OCI-LY3 (cell line): Measurements from ENCODE around the gene STPG3.

ENCODE experiments used
- H2AFZ ChIP-seq: fragments of 200-600, 300-600 bp; shearing (Covaris generic); 2 replicates; pipeline ENCODE4 v1.6.0; 2014; ENCODE audit warnings: antibody characterized with exemption, low read depth, low read length
- H3K27ac ChIP-seq: fragments of 200-600, 300-600 bp; sonication (generic); 2 replicates; pipeline ENCODE4 v1.5.1; 2014; ENCODE audit warnings: mild to moderate bottlenecking, low read length, moderate library complexity, mixed read lengths
- H3K27me3 ChIP-seq: fragments of 200-600, 300-600 bp; sonication (generic); 2 replicates; pipeline ENCODE4 v1.6.1; 2014; ENCODE audit warnings: low read depth, low read length, mixed read lengths
- H3K36me3 ChIP-seq: fragments of 200-600, 300-600 bp; sonication (generic); replicated peaks from 2 replicates; pipeline ENCODE3; 2014; ENCODE audit warnings: low read depth, low read length, mixed read lengths
- H3K4me1 ChIP-seq: fragments of 300-600, 200-600 bp; sonication (generic); 2 replicates; pipeline ENCODE4 v1.6.1; 2014; ENCODE audit warnings: low read length, mixed read lengths
- H3K4me2 ChIP-seq: fragments of 200-600, 300-600 bp; sonication (generic); 2 replicates; pipeline ENCODE4 v1.6.1; 2014; ENCODE audit warnings: low read length, mixed read lengths
- H3K4me3 ChIP-seq: fragments of 300-600, 200-600 bp; sonication (generic); 2 replicates; pipeline ENCODE4 v1.5.1; 2014; ENCODE audit warnings: antibody characterized with exemption, mild to moderate bottlenecking, low read length, moderate library complexity
- H3K79me2 ChIP-seq: fragments of 300-600, 200-600 bp; shearing (Covaris generic); 2 replicates; pipeline ENCODE4 v1.6.1; 2014; ENCODE audit warnings: mild to moderate bottlenecking, low read length, mixed read lengths
- H3K9ac ChIP-seq: fragments of 300-600, 200-600 bp; shearing (Covaris generic); 2 replicates; pipeline ENCODE4 v1.6.0; 2014; ENCODE audit warnings: mild to moderate bottlenecking, low read length, moderate library complexity
- H3K9me3 ChIP-seq: fragments of 200-600, 300-600 bp; shearing (Covaris generic); 2 replicates; pipeline ENCODE4 v1.6.1; 2014; ENCODE audit warnings: low read length, mixed read lengths; ENCODE audit not compliant: insufficient read depth
- H4K20me1 ChIP-seq: fragments of 200-600, 300-600 bp; sonication (generic); 2 replicates; pipeline ENCODE4 v1.6.1; 2016; ENCODE audit warnings: low read length, mixed read lengths; ENCODE audit not compliant: insufficient read depth
- CTCF ChIP-seq: fragments of 200-600, 300-600 bp; sonication (generic); IDR thresholded peaks from 2 replicates; pipeline ENCODE4 v1.5.1; 2014; ENCODE audit warnings: antibody characterized with exemption, low read length, low read depth
- EZH2phosphoT487 ChIP-seq: fragments of 200-600 bp; shearing (Covaris generic); IDR thresholded peaks from 2 replicates; pipeline ENCODE4 v1.6.1; 2018; ENCODE audit warnings: antibody characterized with exemption, mixed run types, low read depth

STPG3 gene

GRCh38 chr9:137269231-137269772 lies 18.2 kb downstream of the STPG3 start:
- no peak for TF ChIP-seq CTCF
- Histone ChIP-seq H2AFZ (no peak overlapping the region), H3K36me3 (peaks cover 26% of the 10 kb centered on the region), H3K79me2 (no peaks in the 10 kb centered on the region), H3K27ac (no peak overlapping the region), H3K9me3 (no peaks in the 10 kb centered on the region), H3K4me1 (no peaks in the 10 kb centered on the region), H3K27me3 (no peaks in the 10 kb centered on the region), H3K4me2 (no peak overlapping the region), H3K9ac (no peak overlapping the region), H3K4me3 (no peak overlapping the region), H4K20me1 (no peaks in the 10 kb centered on the region)

GRCh38 chr9:137270929-137271695 lies 20.0 kb downstream of the STPG3 start:
- no peaks in the 10 kb centered on the region for H4K20me1 ChIP-seq
- peaks cover 15% of the 10 kb centered on the region for H3K4me1 ChIP-seq
- no peaks in the 10 kb centered on the region for H3K9me3 ChIP-seq
- no peak overlapping the region for H3K4me3 ChIP-seq
- H2AFZ ChIP-seq = no peak overlapping the region
- H3K27me3 ChIP-seq = no peaks in the 10 kb centered on the region
- no peak overlapping the region for H3K27ac ChIP-seq
- no peak for TF ChIP-seq EZH2phosphoT487
- no peak for TF ChIP-seq CTCF
- H3K4me2 ChIP-seq = no peak overlapping the region
- peaks cover 26% of the 10 kb centered on the region for H3K36me3 ChIP-seq
- no peak overlapping the region for H3K9ac ChIP-seq
- no peaks in the 10 kb centered on the region for H3K79me2 ChIP-seq

GRCh38 chr9:137271696-137272076 lies 20.6 kb downstream of the STPG3 start:
- Histone ChIP-seq H3K4me3 (no peak overlapping the region), H3K27ac (no peak overlapping the region), H3K36me3 (peaks cover 20% of the 10 kb centered on the region), H3K4me1 (peaks cover 20% of the 10 kb centered on the region), H3K9me3 (no peaks in the 10 kb centered on the region), H3K9ac (no peak overlapping the region), H4K20me1 (no peaks in the 10 kb centered on the region), H3K79me2 (no peaks in the 10 kb centered on the region), H2AFZ (no peak overlapping the region), H3K27me3 (no peaks in the 10 kb centered on the region), H3K4me2 (no peak overlapping the region)
- TF ChIP-seq EZH2phosphoT487 (no peak), CTCF (no peak)

- H3K4me3 ChIP-seq = no peak overlapping the region
- H3K9me3 ChIP-seq = no peaks in the 10 kb centered on the region
- H3K27ac ChIP-seq = no peak overlapping the region
- no peaks in the 10 kb centered on the region for H3K79me2 ChIP-seq
- peaks cover 28% of the 10 kb centered on the region for H3K4me1 ChIP-seq
- H4K20me1 ChIP-seq = no peaks in the 10 kb centered on the region
- no peak overlapping the region for H2AFZ ChIP-seq
- no peak for TF ChIP-seq EZH2phosphoT487
- TF ChIP-seq CTCF = no peak
- H3K36me3 ChIP-seq = peaks cover 16% of the 10 kb centered on the region
- no peak overlapping the region for H3K9ac ChIP-seq
- H3K4me2 ChIP-seq = no peak overlapping the region
- H3K27me3 ChIP-seq = no peaks in the 10 kb centered on the region
Measured at GRCh38 chr9:137272241-137273094, 21.4 kb downstream of the STPG3 start.
